Measurements from ENCODE around the gene NOS1AP.
"Not testable (repeated sequence)": the region's sequence is repeated elsewhere in the genome, so short reads cannot be mapped to it uniquely, and the experiment has no call there.

Gene NOS1AP

GRCh38 chr1:162081316-162081715 lies 11.8 kb downstream of the NOS1AP start:
- Histone ChIP-seq H3K4me3 (ENCODE audit: low read depth, low read length) (no peak overlapping the region), H3K27ac (no peak overlapping the region), H3K27me3 (ENCODE audit: insufficient read depth, low read depth, severe bottlenecking) (no peaks in the 10 kb centered on the region), H3K36me3 (no peaks in the 10 kb centered on the region; the same call in 1 of the 2 replicates), H3K9me3 (ENCODE audit: severe bottlenecking) (peaks cover 2% of the 10 kb centered on the region)
- DNase-seq: no peak
- no peak for TF ChIP-seq CTCF (IDR thresholded peaks at IDR 0.05; ENCODE audit: low read depth, low read length)

GRCh38 chr1:162082080-162082479 lies 12.6 kb downstream of the NOS1AP start:
- not testable (repeated sequence) for DNase-seq; H3K36me3 ChIP-seq; H3K4me3 ChIP-seq (ENCODE audit: low read depth, low read length); H3K9me3 ChIP-seq (ENCODE audit: severe bottlenecking); H3K27me3 ChIP-seq (ENCODE audit: insufficient read depth, low read depth, severe bottlenecking); H3K27ac ChIP-seq

- TF ChIP-seq CTCF (IDR thresholded peaks at IDR 0.05; ENCODE audit: low read depth, low read length): no peak
- H3K27me3 ChIP-seq (ENCODE audit: insufficient read depth, low read depth, severe bottlenecking): no peaks in the 10 kb centered on the region
- no peak overlapping the region for H3K4me3 ChIP-seq (ENCODE audit: low read depth, low read length)
- peaks cover 2% of the 10 kb centered on the region for H3K9me3 ChIP-seq (ENCODE audit: severe bottlenecking)
- no peaks in the 10 kb centered on the region for H3K36me3 ChIP-seq
- H3K27ac ChIP-seq: no peak overlapping the region
- DNase-seq: no peak
These were observed 13.8 kb downstream of the NOS1AP start for GRCh38 chr1:162083273-162083672.

GRCh38 chr1:162085991-162086390 lies 16.5 kb downstream of the NOS1AP start:
- H3K4me3 ChIP-seq (ENCODE audit: low read depth, low read length): no peak overlapping the region
- no peaks in the 10 kb centered on the region for H3K27me3 ChIP-seq (ENCODE audit: insufficient read depth, low read depth, severe bottlenecking)
- TF ChIP-seq CTCF (IDR thresholded peaks at IDR 0.05; ENCODE audit: low read depth, low read length): no peak
- H3K36me3 ChIP-seq: no peaks in the 10 kb centered on the region
- DNase-seq: no peak
- no peak overlapping the region for H3K27ac ChIP-seq
- H3K9me3 ChIP-seq (ENCODE audit: severe bottlenecking): peaks cover 2% of the 10 kb centered on the region

GRCh38 chr1:162087111-162087510 lies 17.6 kb downstream of the NOS1AP start:
- Histone ChIP-seq H3K4me3 (ENCODE audit: low read depth, low read length) (no peak overlapping the region), H3K27me3 (ENCODE audit: insufficient read depth, low read depth, severe bottlenecking) (no peaks in the 10 kb centered on the region), H3K27ac (no peak overlapping the region), H3K9me3 (ENCODE audit: severe bottlenecking) (peaks cover under 1% of the 10 kb centered on the region), H3K36me3 (no peaks in the 10 kb centered on the region)
- no peak for DNase-seq
- no peak for TF ChIP-seq CTCF (IDR thresholded peaks at IDR 0.05; ENCODE audit: low read depth, low read length)

- H3K36me3 ChIP-seq: no peaks in the 10 kb centered on the region
- H3K9me3 ChIP-seq (ENCODE audit: severe bottlenecking): no peaks in the 10 kb centered on the region
- TF ChIP-seq CTCF (IDR thresholded peaks at IDR 0.05; ENCODE audit: low read depth, low read length): no peak
- DNase-seq: no peak
- no peak overlapping the region for H3K4me3 ChIP-seq (ENCODE audit: low read depth, low read length)
- no peak overlapping the region for H3K27ac ChIP-seq
- no peaks in the 10 kb centered on the region for H3K27me3 ChIP-seq (ENCODE audit: insufficient read depth, low read depth, severe bottlenecking)
These were observed 18.1 kb downstream of the NOS1AP start for GRCh38 chr1:162087574-162087973.
